ENCODE data around the gene THEM5. TPM values are rescaled to one million over a fixed set of nuclear protein-coding genes. Genes with fewer than 3 reads are reported as not detected.

The THEM5 gene
- total and polyA plus RNA-seq, 2 experiments from 2014 or later = not detected

DNA sequence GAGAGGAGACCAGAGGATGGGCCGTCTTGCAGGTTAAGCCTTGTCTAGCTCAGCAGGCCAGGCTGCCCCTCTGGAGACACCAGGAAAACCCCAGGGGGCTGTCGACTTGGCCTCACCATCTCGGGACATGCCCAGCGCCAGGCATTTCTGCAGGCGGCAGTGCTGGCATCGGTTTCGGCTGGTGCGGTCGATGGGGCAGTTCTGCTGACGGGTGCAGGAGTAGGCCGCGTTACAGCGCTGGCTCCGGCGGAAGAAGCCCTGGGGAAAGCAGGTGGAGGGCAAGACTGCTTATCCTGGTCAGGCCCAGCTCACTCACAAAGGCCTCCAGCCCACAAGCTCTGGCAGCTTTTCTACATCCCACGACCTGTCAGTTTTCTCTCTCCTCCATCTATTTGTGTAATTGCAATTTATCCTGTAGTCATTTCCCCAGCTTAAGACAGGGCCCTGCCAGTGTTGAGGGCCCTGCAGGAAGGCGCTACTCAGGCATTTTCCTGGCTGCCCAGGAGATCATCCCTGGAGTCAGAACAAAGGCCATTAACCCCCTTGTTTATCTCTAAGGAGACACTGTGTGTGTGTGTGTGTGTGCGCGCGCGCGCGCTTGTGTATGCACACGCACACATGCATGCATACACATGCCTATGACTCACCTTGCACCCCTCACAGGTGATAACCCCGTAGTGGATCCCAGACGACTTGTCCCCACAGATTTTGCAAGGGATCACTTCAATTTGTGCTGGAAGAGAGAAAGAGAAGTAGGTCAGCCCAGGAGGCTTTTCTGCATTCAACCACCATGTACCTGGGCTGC, 36.8 kb downstream of the THEM5 start:
- H3K27me3 ChIP-seq = no peaks in the 10 kb centered on the region
- H3K27ac ChIP-seq = no peak overlapping the region
- H3K4me3 ChIP-seq = no peak overlapping the region
- TF ChIP-seq, protein P1, sequence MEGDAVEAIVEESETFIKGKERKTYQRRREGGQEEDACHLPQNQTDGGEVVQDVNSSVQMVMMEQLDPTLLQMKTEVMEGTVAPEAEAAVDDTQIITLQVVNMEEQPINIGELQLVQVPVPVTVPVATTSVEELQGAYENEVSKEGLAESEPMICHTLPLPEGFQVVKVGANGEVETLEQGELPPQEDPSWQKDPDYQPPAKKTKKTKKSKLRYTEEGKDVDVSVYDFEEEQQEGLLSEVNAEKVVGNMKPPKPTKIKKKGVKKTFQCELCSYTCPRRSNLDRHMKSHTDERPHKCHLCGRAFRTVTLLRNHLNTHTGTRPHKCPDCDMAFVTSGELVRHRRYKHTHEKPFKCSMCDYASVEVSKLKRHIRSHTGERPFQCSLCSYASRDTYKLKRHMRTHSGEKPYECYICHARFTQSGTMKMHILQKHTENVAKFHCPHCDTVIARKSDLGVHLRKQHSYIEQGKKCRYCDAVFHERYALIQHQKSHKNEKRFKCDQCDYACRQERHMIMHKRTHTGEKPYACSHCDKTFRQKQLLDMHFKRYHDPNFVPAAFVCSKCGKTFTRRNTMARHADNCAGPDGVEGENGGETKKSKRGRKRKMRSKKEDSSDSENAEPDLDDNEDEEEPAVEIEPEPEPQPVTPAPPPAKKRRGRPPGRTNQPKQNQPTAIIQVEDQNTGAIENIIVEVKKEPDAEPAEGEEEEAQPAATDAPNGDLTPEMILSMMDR (IDR thresholded peaks at IDR 0.05; ENCODE audit: low read depth, low read length) = no peak
- no peak for DNase-seq (ENCODE audit: low read depth in 1 of 2, low spot score in 1 of 2)
- no peaks in the 10 kb centered on the region for H3K36me3 ChIP-seq
- H3K4me1 ChIP-seq (ENCODE audit: low read depth) = peaks cover 3% of the 10 kb centered on the region
- H3K9me3 ChIP-seq (ENCODE audit: low read depth) = no peaks in the 10 kb centered on the region

DNA sequence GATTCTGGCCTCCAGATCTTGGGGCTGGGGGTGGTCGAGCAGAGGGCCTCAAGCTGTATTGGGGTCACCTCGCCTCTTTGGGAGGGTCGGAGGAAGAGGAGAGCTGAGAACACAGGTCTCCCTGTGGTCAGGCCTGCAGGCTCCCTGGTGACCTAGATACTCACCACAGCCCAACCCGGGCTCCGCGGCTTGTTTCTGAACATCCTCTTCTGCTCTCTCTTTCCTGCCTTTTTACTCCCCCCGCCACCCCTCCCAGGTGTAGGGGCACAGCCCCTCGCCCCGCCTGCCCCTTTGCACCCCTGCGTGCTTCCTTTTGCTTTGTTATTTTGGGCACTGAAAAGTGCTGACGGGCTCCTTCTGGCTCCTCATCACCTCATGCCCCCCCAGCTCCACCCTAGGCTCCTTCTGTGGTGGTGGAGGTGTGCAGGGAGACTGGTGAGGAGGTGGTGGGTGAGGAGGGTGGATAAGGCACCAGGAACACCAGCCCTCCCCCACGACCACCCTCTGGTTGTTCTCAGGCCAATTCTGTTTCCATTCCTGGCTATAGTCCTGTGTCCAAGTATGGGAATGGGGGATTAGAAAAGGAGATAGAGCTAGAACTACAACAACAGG, 37.7 kb downstream of the THEM5 start:
- H3K9me3 ChIP-seq (ENCODE audit: low read depth) = no peaks in the 10 kb centered on the region
- H3K4me3 ChIP-seq = no peak overlapping the region
- no peaks in the 10 kb centered on the region for H3K36me3 ChIP-seq
- no peak for DNase-seq (ENCODE audit: low read depth in 1 of 2, low spot score in 1 of 2)
- TF ChIP-seq, protein P1 (IDR thresholded peaks at IDR 0.05; ENCODE audit: low read depth, low read length) = no peak
- peaks cover 3% of the 10 kb centered on the region for H3K4me1 ChIP-seq (ENCODE audit: low read depth)
- H3K27me3 ChIP-seq = no peaks in the 10 kb centered on the region
- H3K27ac ChIP-seq = no peak overlapping the region

DNA sequence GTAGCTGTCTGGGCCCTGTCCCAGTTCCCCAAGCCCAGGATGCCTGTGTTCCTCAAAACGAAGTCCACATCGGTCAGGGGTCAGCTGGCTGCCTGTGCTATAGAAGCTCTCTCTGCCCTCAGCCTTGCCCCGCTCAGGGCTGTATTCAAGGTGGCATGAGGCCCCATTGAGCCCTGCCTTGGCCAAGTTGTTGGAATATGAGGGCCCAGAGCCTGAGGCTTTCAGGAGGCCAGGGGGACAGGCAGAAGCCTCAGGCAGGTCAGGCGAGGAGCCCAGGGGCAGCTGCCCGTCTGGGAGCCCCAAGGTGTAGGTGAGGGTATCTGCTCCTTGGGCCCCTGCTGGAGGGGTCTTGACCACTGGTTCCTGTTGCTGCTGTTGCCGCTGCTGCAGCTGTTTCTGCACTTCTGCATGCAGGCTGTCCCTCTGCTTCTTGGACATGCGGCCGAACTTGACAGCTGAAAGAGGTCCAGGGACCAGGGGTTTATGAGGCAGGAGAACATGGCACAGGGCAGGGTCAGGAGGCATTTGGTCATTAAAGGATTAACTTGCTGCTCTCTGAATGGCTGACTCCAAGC, 38.5 kb downstream of the THEM5 start:
- no peak for DNase-seq (ENCODE audit: low read depth in 1 of 2, low spot score in 1 of 2)
- H3K27ac ChIP-seq = no peak overlapping the region
- TF ChIP-seq, protein P1 (IDR thresholded peaks at IDR 0.05; ENCODE audit: low read depth, low read length) = no peak
- H3K4me1 ChIP-seq (ENCODE audit: low read depth) = peaks cover 3% of the 10 kb centered on the region
- H3K9me3 ChIP-seq (ENCODE audit: low read depth) = no peaks in the 10 kb centered on the region
- H3K36me3 ChIP-seq = no peaks in the 10 kb centered on the region
- H3K27me3 ChIP-seq = no peaks in the 10 kb centered on the region
- H3K4me3 ChIP-seq = no peak overlapping the region

DNA sequence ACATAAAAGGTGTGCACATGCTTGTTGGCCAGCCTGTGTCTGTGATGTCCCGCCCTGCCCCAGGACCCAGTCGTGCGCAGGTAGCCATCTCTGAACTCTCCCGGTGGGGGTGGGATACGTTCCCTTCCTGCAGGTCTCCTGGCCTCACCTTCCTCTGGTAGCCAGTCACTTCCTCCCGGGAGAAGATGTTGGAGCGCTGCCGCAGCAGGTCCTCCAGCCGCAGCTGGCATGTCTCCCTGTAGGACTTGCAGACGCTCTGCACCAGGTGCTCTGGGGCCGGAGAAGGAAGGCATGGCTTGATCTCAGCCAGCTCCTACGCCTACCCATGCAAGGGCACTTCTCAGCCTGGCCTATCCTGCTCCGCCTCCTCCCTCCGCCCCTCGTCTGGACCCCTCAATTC, 39.1 kb downstream of the THEM5 start:
- TF ChIP-seq, protein P1 (IDR thresholded peaks at IDR 0.05; ENCODE audit: low read depth, low read length) = no peak
- H3K9me3 ChIP-seq (ENCODE audit: low read depth) = no peaks in the 10 kb centered on the region
- H3K4me1 ChIP-seq (ENCODE audit: low read depth) = peaks cover 3% of the 10 kb centered on the region
- no peak for DNase-seq (ENCODE audit: low read depth in 1 of 2, low spot score in 1 of 2)
- H3K4me3 ChIP-seq = no peak overlapping the region
- H3K36me3 ChIP-seq = no peaks in the 10 kb centered on the region
- H3K27me3 ChIP-seq = no peaks in the 10 kb centered on the region
- H3K27ac ChIP-seq = no peak overlapping the region

DNA sequence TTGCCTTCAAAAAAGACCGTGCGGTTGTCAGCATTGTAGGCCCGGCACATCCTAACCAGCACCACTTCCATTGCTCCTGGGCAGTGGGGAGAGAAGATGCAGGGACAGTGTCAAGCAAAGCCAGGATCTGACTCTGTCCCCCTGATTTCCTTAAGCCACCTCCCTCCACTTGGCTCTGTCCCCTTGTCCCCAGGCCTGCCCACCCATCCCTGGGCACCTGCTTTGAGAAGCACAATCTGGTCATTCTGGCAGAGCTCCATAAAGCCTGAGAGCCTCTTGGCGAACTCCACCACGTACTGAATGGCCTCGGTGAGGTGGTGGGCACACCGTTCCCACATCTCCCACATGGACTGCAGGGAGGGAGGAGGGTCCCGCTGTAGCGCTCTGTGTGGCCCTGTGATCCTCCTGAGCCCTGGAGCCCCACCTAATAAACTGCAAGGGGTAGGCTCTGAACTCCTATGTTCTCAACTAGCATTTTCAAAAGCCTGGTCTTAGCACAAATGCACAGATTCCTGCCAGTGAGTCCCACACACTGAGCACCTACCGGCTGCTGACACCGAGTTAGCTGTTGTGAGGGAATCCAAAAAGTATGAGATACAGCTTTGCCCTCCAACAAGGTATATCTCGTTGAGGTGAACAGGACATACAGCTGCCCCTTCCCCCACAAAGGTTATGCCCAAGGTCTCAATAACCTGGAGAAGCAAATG, 40.1 kb downstream of the THEM5 start:
- peaks cover 3% of the 10 kb centered on the region for H3K4me1 ChIP-seq (ENCODE audit: low read depth)
- no peak overlapping the region for H3K4me3 ChIP-seq
- no peaks in the 10 kb centered on the region for H3K36me3 ChIP-seq
- TF ChIP-seq, protein P1 (IDR thresholded peaks at IDR 0.05; ENCODE audit: low read depth, low read length) = no peak
- H3K9me3 ChIP-seq (ENCODE audit: low read depth) = no peaks in the 10 kb centered on the region
- no peaks in the 10 kb centered on the region for H3K27me3 ChIP-seq
- no peak overlapping the region for H3K27ac ChIP-seq
- DNase-seq (ENCODE audit: low read depth in 1 of 2, low spot score in 1 of 2) = no peak
